GM23248 (cell line): ENCODE measurements around the gene MEIOC.

ENCODE experiments used
- EZH2 ChIP-seq: fragments of 200-600 bp; sonication (generic); IDR thresholded peaks from 2 replicates; pipeline ENCODE4 v1.6.1; 2018; ENCODE audit warnings: antibody characterized with exemption, mild to moderate bottlenecking; ENCODE audit not compliant: insufficient read depth, poor library complexity, severe bottlenecking
- EZH2phosphoT487 ChIP-seq: fragments of 200-600 bp; sonication (generic); IDR thresholded peaks from 2 replicates; pipeline ENCODE4 v1.6.1; 2018; ENCODE audit warnings: antibody characterized with exemption, moderate library complexity, mild to moderate bottlenecking, low read depth; ENCODE audit not compliant: insufficient read depth

GRCh38 chr17:44629314-44629713, 27.0 kb upstream of the MEIOC start:
- TF ChIP-seq EZH2 (no peak), EZH2phosphoT487 (no peak)
